ENCODE results near the gene SCLT1. TPM values are rescaled to one million over a fixed set of nuclear protein-coding genes. Genes with fewer than 3 reads are reported as not detected.

Gene SCLT1
- polyA plus RNA-seq, 2 of the 4 experiments (the other 2 are of a cell fraction), result 7.4 to 12.1 TPM

DNA sequence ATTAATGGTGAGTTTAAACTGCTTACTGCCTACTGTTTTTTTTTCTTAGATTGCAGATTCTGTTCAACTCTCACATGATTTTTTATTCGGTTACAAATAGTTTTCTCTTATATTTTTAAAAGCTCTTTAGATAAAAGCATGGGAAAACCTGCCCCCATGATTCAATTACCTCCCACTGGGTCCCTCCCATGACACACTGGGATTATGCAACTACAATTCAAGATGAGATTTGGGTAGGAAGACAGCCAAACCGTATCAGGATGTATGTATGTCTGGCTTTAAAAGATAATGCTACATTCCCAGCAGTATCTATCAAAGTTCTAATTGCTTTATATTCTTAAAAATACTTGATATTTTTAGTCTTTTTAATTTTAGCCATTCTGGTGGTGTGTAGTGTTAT, 152.4 kb downstream of the SCLT1 start:
- WGBS (ENCODE audit: missing lambda C conversion rate), result 90% methylated on average over 2 of the region's 2 CpGs
- H3K4me3 ChIP-seq, result no peak overlapping the region
- DNase-seq (ENCODE audit: low read depth in 1 of 2, low spot score in 1 of 2) (no peak), ATAC-seq (no peak), FAIRE-seq (no peak)
- H3K9me3 ChIP-seq, result peaks cover 8% of the 10 kb centered on the region; the same call in 1 of the 3 replicates
- no peak for TF ChIP-seq CBX8 (IDR thresholded peaks at IDR 0.05)
- no peak for TF ChIP-seq CHD2 (IDR thresholded peaks at IDR 0.05; ENCODE audit: low read length, partially characterized antibody)
- no peak for TF ChIP-seq HOXB13 (CRISPR knock-in tag; IDR thresholded peaks at IDR 0.05; ENCODE audit: low read depth)
- TF ChIP-seq, protein P1, sequence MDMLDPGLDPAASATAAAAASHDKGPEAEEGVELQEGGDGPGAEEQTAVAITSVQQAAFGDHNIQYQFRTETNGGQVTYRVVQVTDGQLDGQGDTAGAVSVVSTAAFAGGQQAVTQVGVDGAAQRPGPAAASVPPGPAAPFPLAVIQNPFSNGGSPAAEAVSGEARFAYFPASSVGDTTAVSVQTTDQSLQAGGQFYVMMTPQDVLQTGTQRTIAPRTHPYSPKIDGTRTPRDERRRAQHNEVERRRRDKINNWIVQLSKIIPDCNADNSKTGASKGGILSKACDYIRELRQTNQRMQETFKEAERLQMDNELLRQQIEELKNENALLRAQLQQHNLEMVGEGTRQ (IDR thresholded peaks at IDR 0.05), result no peak
- no peak for TF ChIP-seq RARB (CRISPR knock-in tag; IDR thresholded peaks at IDR 0.05)
- CTCF ChIA-PET, result no interaction called here
- H3K27ac ChIP-seq, result no peak overlapping the region
- POLR2A ChIA-PET, result no interaction called here
- no peak overlapping the region for H3K4me2 ChIP-seq
- no peaks in the 10 kb centered on the region for H3K4me1 ChIP-seq

- Histone ChIP-seq H3K27ac (no peak overlapping the region), H3K4me1 (no peaks in the 10 kb centered on the region), H3K4me2 (no peak overlapping the region), H3K9me3 (0 out of 3 replicates have a peak, but pooled peaks cover 4% of the 10 kb centered on the region), H3K4me3 (no peak overlapping the region)
- 35% methylated on average over 3 of the region's 3 CpGs for WGBS (ENCODE audit: missing lambda C conversion rate)
- no peak for DNase-seq (ENCODE audit: low read depth in 1 of 2, low spot score in 1 of 2)
- no peak for TF ChIP-seq RFX5 (IDR thresholded peaks at IDR 0.05)
- TF ChIP-seq CHD2 (IDR thresholded peaks at IDR 0.05; ENCODE audit: low read length, partially characterized antibody), result no peak
- no peak for TF ChIP-seq NFE2L2 (conservative IDR thresholded peaks at IDR 0.05; ENCODE audit: low read length)
- no peak for TF ChIP-seq JUNB (IDR thresholded peaks at IDR 0.05)
- no peak for TF ChIP-seq GATA3 (IDR thresholded peaks at IDR 0.05; ENCODE audit: borderline replicate concordance)
- no peak for TF ChIP-seq NPAS2 (CRISPR knock-in tag; IDR thresholded peaks at IDR 0.05; ENCODE audit: borderline replicate concordance)
- TF ChIP-seq HOXB5 (CRISPR knock-in tag; IDR thresholded peaks at IDR 0.05), result no peak
- TF ChIP-seq, protein P2, sequence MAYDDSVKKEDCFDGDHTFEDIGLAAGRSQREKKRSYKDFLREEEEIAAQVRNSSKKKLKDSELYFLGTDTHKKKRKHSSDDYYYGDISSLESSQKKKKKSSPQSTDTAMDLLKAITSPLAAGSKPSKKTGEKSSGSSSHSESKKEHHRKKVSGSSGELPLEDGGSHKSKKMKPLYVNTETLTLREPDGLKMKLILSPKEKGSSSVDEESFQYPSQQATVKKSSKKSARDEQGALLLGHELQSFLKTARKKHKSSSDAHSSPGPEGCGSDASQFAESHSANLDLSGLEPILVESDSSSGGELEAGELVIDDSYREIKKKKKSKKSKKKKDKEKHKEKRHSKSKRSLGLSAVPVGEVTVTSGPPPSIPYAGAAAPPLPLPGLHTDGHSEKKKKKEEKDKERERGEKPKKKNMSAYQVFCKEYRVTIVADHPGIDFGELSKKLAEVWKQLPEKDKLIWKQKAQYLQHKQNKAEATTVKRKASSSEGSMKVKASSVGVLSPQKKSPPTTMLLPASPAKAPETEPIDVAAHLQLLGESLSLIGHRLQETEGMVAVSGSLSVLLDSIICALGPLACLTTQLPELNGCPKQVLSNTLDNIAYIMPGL (CRISPR knock-in tag; IDR thresholded peaks at IDR 0.05; ENCODE audit: borderline replicate concordance), result no peak
- TF ChIP-seq PBX3 (IDR thresholded peaks at IDR 0.05), result no peak
- no peak for TF ChIP-seq HOXA7 (CRISPR knock-in tag; IDR thresholded peaks at IDR 0.05)
- TF ChIP-seq, protein P3, sequence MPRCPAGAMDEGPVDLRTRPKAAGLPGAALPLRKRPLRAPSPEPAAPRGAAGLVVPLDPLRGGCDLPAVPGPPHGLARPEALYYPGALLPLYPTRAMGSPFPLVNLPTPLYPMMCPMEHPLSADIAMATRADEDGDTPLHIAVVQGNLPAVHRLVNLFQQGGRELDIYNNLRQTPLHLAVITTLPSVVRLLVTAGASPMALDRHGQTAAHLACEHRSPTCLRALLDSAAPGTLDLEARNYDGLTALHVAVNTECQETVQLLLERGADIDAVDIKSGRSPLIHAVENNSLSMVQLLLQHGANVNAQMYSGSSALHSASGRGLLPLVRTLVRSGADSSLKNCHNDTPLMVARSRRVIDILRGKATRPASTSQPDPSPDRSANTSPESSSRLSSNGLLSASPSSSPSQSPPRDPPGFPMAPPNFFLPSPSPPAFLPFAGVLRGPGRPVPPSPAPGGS (IDR thresholded peaks at IDR 0.05), result no peak
- TF ChIP-seq SREBF2 (IDR thresholded peaks at IDR 0.05), result no peak
- TF ChIP-seq CBX2 (IDR thresholded peaks at IDR 0.05; ENCODE audit: borderline replicate concordance, low read depth), result no peak
- TF ChIP-seq MAFK (IDR thresholded peaks at IDR 0.05; ENCODE audit: partially characterized antibody), result no peak
- no peak for TF ChIP-seq RAD21 (conservative IDR thresholded peaks at IDR 0.05 in 1 of 2, IDR thresholded peaks at IDR 0.05 in 1 of 2)
- TF ChIP-seq PHF8 (IDR thresholded peaks at IDR 0.05; ENCODE audit: borderline replicate concordance, low read depth), result no peak
- no peak for TF ChIP-seq FOSB (CRISPR knock-in tag; IDR thresholded peaks at IDR 0.05)
- no peak for TF ChIP-seq EHF (CRISPR knock-in tag; IDR thresholded peaks at IDR 0.05)
- TF ChIP-seq CHD4 (IDR thresholded peaks at IDR 0.05; ENCODE audit: borderline replicate concordance), result no peak
- no peak for TF ChIP-seq POLR2AphosphoS2 (conservative IDR thresholded peaks at IDR 0.05; ENCODE audit: low read length)
- no peak for FAIRE-seq
- ChIA-PET POLR2A (no interaction called here), CTCF (no interaction called here)
- ATAC-seq, result no peak
Measured at GRCh38 chr4:128930051-128930450, 163.3 kb downstream of the SCLT1 start.

Measured in A549 (cell line).